ENCODE results near the gene MLC1.
"Not testable (repeated sequence)": the region's sequence is repeated elsewhere in the genome, so short reads cannot be mapped to it uniquely, and the experiment has no call there.

The MLC1 gene

GRCh38 chr22:50098052-50098451, 12.8 kb upstream of the MLC1 start:
- peaks cover 57% of the 10 kb centered on the region for H3K27me3 ChIP-seq (ENCODE audit: control insufficient read depth, insufficient read depth, low read length)
- no peak overlapping the region for H3K4me2 ChIP-seq (ENCODE audit: low read length)
- no peak overlapping the region for H3K9ac ChIP-seq (ENCODE audit: low read depth, low read length)
- no peaks in the 10 kb centered on the region for H3K4me1 ChIP-seq (ENCODE audit: control insufficient read depth, insufficient read depth, low read length)
- H3K36me3 ChIP-seq (ENCODE audit: insufficient read depth, low read length), result no peaks in the 10 kb centered on the region
- H3K4me3 ChIP-seq (ENCODE audit: low read length), result no peak overlapping the region
- H3K9me3 ChIP-seq (replicated peaks; ENCODE audit: low read length), result no peaks in the 10 kb centered on the region

GRCh38 chr22:50092342-50092741, 7.1 kb upstream of the MLC1 start:
- Histone ChIP-seq H3K4me3 (ENCODE audit: low read length) (no peak overlapping the region), H3K27me3 (ENCODE audit: control insufficient read depth, insufficient read depth, low read length) (peaks cover 50% of the 10 kb centered on the region), H3K9ac (ENCODE audit: low read depth, low read length) (no peak overlapping the region), H3K4me1 (ENCODE audit: control insufficient read depth, insufficient read depth, low read length) (no peaks in the 10 kb centered on the region), H3K36me3 (ENCODE audit: insufficient read depth, low read length) (no peaks in the 10 kb centered on the region), H3K4me2 (ENCODE audit: low read length) (no peak overlapping the region), H3K9me3 (replicated peaks; ENCODE audit: low read length) (no peaks in the 10 kb centered on the region)

- no peaks in the 10 kb centered on the region for H3K36me3 ChIP-seq (ENCODE audit: insufficient read depth, low read length)
- H3K9ac ChIP-seq (ENCODE audit: low read depth, low read length), result no peak overlapping the region
- no peak overlapping the region for H3K4me3 ChIP-seq (ENCODE audit: low read length)
- no peaks in the 10 kb centered on the region for H3K4me1 ChIP-seq (ENCODE audit: control insufficient read depth, insufficient read depth, low read length)
- H3K4me2 ChIP-seq (ENCODE audit: low read length), result no peak overlapping the region
- H3K27me3 ChIP-seq (ENCODE audit: control insufficient read depth, insufficient read depth, low read length), result peaks cover 43% of the 10 kb centered on the region
- no peaks in the 10 kb centered on the region for H3K9me3 ChIP-seq (replicated peaks; ENCODE audit: low read length)
Measured at GRCh38 chr22:50091092-50091768, 6.0 kb upstream of the MLC1 start.

- H3K9me3 ChIP-seq (replicated peaks; ENCODE audit: low read length), result no peaks in the 10 kb centered on the region
- H3K4me3 ChIP-seq (ENCODE audit: low read length), result no peak overlapping the region
- H3K4me1 ChIP-seq (ENCODE audit: control insufficient read depth, insufficient read depth, low read length), result no peaks in the 10 kb centered on the region
- H3K36me3 ChIP-seq (ENCODE audit: insufficient read depth, low read length), result no peaks in the 10 kb centered on the region
- H3K4me2 ChIP-seq (ENCODE audit: low read length), result no peak overlapping the region
- H3K27me3 ChIP-seq (ENCODE audit: control insufficient read depth, insufficient read depth, low read length), result peaks cover 34% of the 10 kb centered on the region
- no peak overlapping the region for H3K9ac ChIP-seq (ENCODE audit: low read depth, low read length)
Measured at GRCh38 chr22:50090412-50090714, 5.1 kb upstream of the MLC1 start.

- Histone ChIP-seq H3K9ac (ENCODE audit: low read depth, low read length) (no peak within 1 kb of the TSS), H3K4me2 (ENCODE audit: low read length) (peak within 1 kb of the TSS; percentile 15), H3K4me1 (ENCODE audit: control insufficient read depth, insufficient read depth, low read length) (no peaks in the 10 kb centered on the region), H3K27me3 (ENCODE audit: control insufficient read depth, insufficient read depth, low read length) (peaks cover 29% of the 10 kb centered on the region), H3K9me3 (replicated peaks; ENCODE audit: low read length) (no peaks in the 10 kb centered on the region), H3K4me3 (ENCODE audit: low read length) (no peak within 1 kb of the TSS), H3K36me3 (ENCODE audit: insufficient read depth, low read length) (no peaks in the 10 kb centered on the region)
Measured at GRCh38 chr22:50089682-50090411, 4.6 kb upstream of the MLC1 start, which contains the start of gene MOV10L1. MOV10L1 (plus strand) TSS chr22:50090006; CDS start chr22:50090089, 83 bp downstream.

- Histone ChIP-seq H3K27me3 (ENCODE audit: control insufficient read depth, insufficient read depth, low read length) (peaks cover 25% of the 10 kb centered on the region), H3K9me3 (replicated peaks; ENCODE audit: low read length) (no peaks in the 10 kb centered on the region), H3K4me3 (ENCODE audit: low read length) (no peak overlapping the region), H3K9ac (ENCODE audit: low read depth, low read length) (no peak overlapping the region), H3K4me1 (ENCODE audit: control insufficient read depth, insufficient read depth, low read length) (no peaks in the 10 kb centered on the region), H3K36me3 (ENCODE audit: insufficient read depth, low read length) (no peaks in the 10 kb centered on the region), H3K4me2 (ENCODE audit: low read length) (no peak overlapping the region)
Measured at GRCh38 chr22:50089231-50089630, 4.0 kb upstream of the MLC1 start.

GRCh38 chr22:50088096-50088495, 2.9 kb upstream of the MLC1 start:
- peaks cover 21% of the 10 kb centered on the region for H3K27me3 ChIP-seq (ENCODE audit: control insufficient read depth, insufficient read depth, low read length)
- no peaks in the 10 kb centered on the region for H3K4me1 ChIP-seq (ENCODE audit: control insufficient read depth, insufficient read depth, low read length)
- H3K36me3 ChIP-seq (ENCODE audit: insufficient read depth, low read length), result no peaks in the 10 kb centered on the region
- no peak overlapping the region for H3K4me3 ChIP-seq (ENCODE audit: low read length)
- no peak overlapping the region for H3K4me2 ChIP-seq (ENCODE audit: low read length)
- H3K9me3 ChIP-seq (replicated peaks; ENCODE audit: low read length), result no peaks in the 10 kb centered on the region
- H3K9ac ChIP-seq (ENCODE audit: low read depth, low read length), result no peak overlapping the region

GRCh38 chr22:50087646-50088045, 2.4 kb upstream of the MLC1 start:
- Histone ChIP-seq H3K4me3 (ENCODE audit: low read length) (no peak overlapping the region), H3K36me3 (ENCODE audit: insufficient read depth, low read length) (no peaks in the 10 kb centered on the region), H3K4me2 (ENCODE audit: low read length) (no peak overlapping the region), H3K4me1 (ENCODE audit: control insufficient read depth, insufficient read depth, low read length) (no peaks in the 10 kb centered on the region), H3K27me3 (ENCODE audit: control insufficient read depth, insufficient read depth, low read length) (peaks cover 26% of the 10 kb centered on the region), H3K9me3 (replicated peaks; ENCODE audit: low read length) (no peaks in the 10 kb centered on the region), H3K9ac (ENCODE audit: low read depth, low read length) (no peak overlapping the region)

GRCh38 chr22:50086975-50087374, 1.7 kb upstream of the MLC1 start:
- not testable (repeated sequence) for H3K4me2 ChIP-seq (ENCODE audit: low read length); H3K4me3 ChIP-seq (ENCODE audit: low read length); H3K9me3 ChIP-seq (replicated peaks; ENCODE audit: low read length); H3K9ac ChIP-seq (ENCODE audit: low read depth, low read length); H3K4me1 ChIP-seq (ENCODE audit: control insufficient read depth, insufficient read depth, low read length); H3K36me3 ChIP-seq (ENCODE audit: insufficient read depth, low read length)
- peaks cover 26% of the 10 kb centered on the region for H3K27me3 ChIP-seq (ENCODE audit: control insufficient read depth, insufficient read depth, low read length)

GRCh38 chr22:50086526-50086925, 1.3 kb upstream of the MLC1 start:
- peaks cover 22% of the 10 kb centered on the region for H3K27me3 ChIP-seq (ENCODE audit: control insufficient read depth, insufficient read depth, low read length)
- no peak overlapping the region for H3K4me2 ChIP-seq (ENCODE audit: low read length)
- no peak overlapping the region for H3K4me3 ChIP-seq (ENCODE audit: low read length)
- H3K4me1 ChIP-seq (ENCODE audit: control insufficient read depth, insufficient read depth, low read length), result no peaks in the 10 kb centered on the region
- no peak overlapping the region for H3K9ac ChIP-seq (ENCODE audit: low read depth, low read length)
- H3K9me3 ChIP-seq (replicated peaks; ENCODE audit: low read length), result no peaks in the 10 kb centered on the region
- H3K36me3 ChIP-seq (ENCODE audit: insufficient read depth, low read length), result no peaks in the 10 kb centered on the region

- Histone ChIP-seq H3K27me3 (ENCODE audit: control insufficient read depth, insufficient read depth, low read length) (peaks cover 29% of the 10 kb centered on the region), H3K36me3 (ENCODE audit: insufficient read depth, low read length) (no peaks in the 10 kb centered on the region), H3K4me3 (ENCODE audit: low read length) (no peak overlapping the region), H3K9me3 (replicated peaks; ENCODE audit: low read length) (no peaks in the 10 kb centered on the region), H3K4me1 (ENCODE audit: control insufficient read depth, insufficient read depth, low read length) (no peaks in the 10 kb centered on the region), H3K4me2 (ENCODE audit: low read length) (no peak overlapping the region), H3K9ac (ENCODE audit: low read depth, low read length) (no peak overlapping the region)
Measured at GRCh38 chr22:50084614-50085021, 608 bp downstream of the MLC1 start.

- H3K4me3 ChIP-seq (ENCODE audit: low read length), result no peak overlapping the region
- H3K9me3 ChIP-seq (replicated peaks; ENCODE audit: low read length), result no peaks in the 10 kb centered on the region
- no peak overlapping the region for H3K4me2 ChIP-seq (ENCODE audit: low read length)
- H3K9ac ChIP-seq (ENCODE audit: low read depth, low read length), result no peak overlapping the region
- H3K4me1 ChIP-seq (ENCODE audit: control insufficient read depth, insufficient read depth, low read length), result no peaks in the 10 kb centered on the region
- H3K36me3 ChIP-seq (ENCODE audit: insufficient read depth, low read length), result no peaks in the 10 kb centered on the region
- peaks cover 25% of the 10 kb centered on the region for H3K27me3 ChIP-seq (ENCODE audit: control insufficient read depth, insufficient read depth, low read length)
Measured at GRCh38 chr22:50084080-50084477, 1.1 kb downstream of the MLC1 start.
